Myocyte (in vitro differentiated cells): ENCODE measurements around the gene LRRC9. TPM values are rescaled to one million over a fixed set of nuclear protein-coding genes. Genes with fewer than 3 reads are reported as not detected.
"Not testable (repeated sequence)": the region's sequence is repeated elsewhere in the genome, so short reads cannot be mapped to it uniquely, and the experiment has no call there.

Source experiments
- DNase-seq: peaks from one replicate; pipeline ENCODE4 v3.0.0-alpha.2; 2012; ENCODE audit warnings: low read depth
- total RNA-seq: library from RNA; depleted of rRNA; stranded (reverse); fragments of >200 nt; gene quantifications from 2 replicates; pipeline ENCODE4 v1.2.3, GENCODE V29; 2014

LRRC9 gene
- total RNA-seq, 1 donor from 2014 or later: 0.08 TPM

- DNase-seq: no peak
Observed at GRCh38 chr14:60058087-60058486, 138.1 kb downstream of the LRRC9 start.

GRCh38 chr14:60061371-60061770, 141.4 kb downstream of the LRRC9 start:
- no peak for DNase-seq

- DNase-seq: peak; percentile 49
Observed at GRCh38 chr14:60064491-60065072, 144.6 kb downstream of the LRRC9 start.

- no peak for DNase-seq
Observed at GRCh38 chr14:60067882-60068281, 147.9 kb downstream of the LRRC9 start.

- DNase-seq: no peak
Observed at GRCh38 chr14:60079723-60080122, 159.8 kb downstream of the LRRC9 start.

- no peak for DNase-seq
Observed at GRCh38 chr14:60085085-60085484, 165.1 kb downstream of the LRRC9 start.

- DNase-seq: no peak
Observed at GRCh38 chr14:60085693-60086092, 165.7 kb downstream of the LRRC9 start.

GRCh38 chr14:60087668-60088067, 167.7 kb downstream of the LRRC9 start:
- no peak for DNase-seq

- DNase-seq: no peak
Observed at GRCh38 chr14:60089221-60089620, 169.3 kb downstream of the LRRC9 start.

GRCh38 chr14:60090864-60091519, 171.0 kb downstream of the LRRC9 start:
- DNase-seq: peak; percentile 94

GRCh38 chr14:60091550-60092525, 171.9 kb downstream of the LRRC9 start, which contains the start of gene PCNX4:
TSS of gene PCNX4 (plus strand) at chr14:60091923. CDS start at chr14:60107639, 15,716 bp downstream.
- peak; percentile 100 for DNase-seq

- peak; percentile 49 for DNase-seq
Observed at GRCh38 chr14:60092526-60092920, 172.6 kb downstream of the LRRC9 start.

GRCh38 chr14:60093080-60093479, 173.1 kb downstream of the LRRC9 start:
- DNase-seq: no peak

- peak; percentile 61 for DNase-seq
Observed at GRCh38 chr14:60093606-60094005, 173.7 kb downstream of the LRRC9 start.

GRCh38 chr14:60094306-60094897, 174.5 kb downstream of the LRRC9 start:
- DNase-seq: peak; percentile 87

GRCh38 chr14:60095231-60095630, 175.3 kb downstream of the LRRC9 start:
- no peak for DNase-seq

GRCh38 chr14:60095781-60096450, 176.0 kb downstream of the LRRC9 start:
- DNase-seq: no peak

- DNase-seq: no peak
Observed at GRCh38 chr14:60097974-60098373, 178.0 kb downstream of the LRRC9 start.

- not testable (repeated sequence) for DNase-seq
Observed at GRCh38 chr14:60099855-60100254, 179.9 kb downstream of the LRRC9 start.

GRCh38 chr14:60101786-60102185, 181.8 kb downstream of the LRRC9 start:
- DNase-seq: no peak

GRCh38 chr14:60102389-60102788, 182.4 kb downstream of the LRRC9 start:
- DNase-seq: peak; percentile 46
